CD4-positive, alpha-beta T cell treated with Interleukin-4 for 1 hour (primary cell): ENCODE results near the gene TUBB8B.
"Not testable (repeated sequence)": the region's sequence is repeated elsewhere in the genome, so short reads cannot be mapped to it uniquely, and the experiment has no call there.

Experiments
- DNase-seq, 2 donors: peaks; one replicate each; pipeline ENCODE4 v3.0.0-alpha.2; 2020 to 2022

The TUBB8B gene

GRCh38 chr18:11383-12274, 37.8 kb downstream of the TUBB8B start:
- DNase-seq = not testable (repeated sequence)

DNA sequence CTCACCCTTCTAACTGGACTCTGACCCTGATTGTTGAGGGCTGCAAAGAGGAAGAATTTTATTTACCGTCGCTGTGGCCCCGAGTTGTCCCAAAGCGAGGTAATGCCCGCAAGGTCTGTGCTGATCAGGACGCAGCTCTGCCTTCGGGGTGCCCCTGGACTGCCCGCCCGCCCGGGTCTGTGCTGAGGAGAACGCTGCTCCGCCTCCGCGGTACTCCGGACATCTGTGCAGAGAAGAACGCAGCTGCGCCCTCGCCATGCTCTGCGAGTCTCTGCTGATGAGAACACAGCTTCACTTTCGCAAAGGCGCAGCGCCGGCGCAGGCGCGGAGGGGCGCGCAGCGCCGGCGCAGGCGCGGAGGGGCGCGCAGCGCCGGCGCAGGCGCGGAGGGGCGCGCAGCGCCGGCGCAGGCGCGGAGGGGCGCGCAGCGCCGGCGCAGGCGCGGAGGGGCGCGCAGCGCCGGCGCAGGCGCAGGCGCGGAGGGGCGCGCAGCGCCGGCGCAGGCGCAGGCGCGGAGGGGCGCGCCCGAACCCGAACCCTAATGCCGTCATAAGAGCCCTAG, 38.7 kb downstream of the TUBB8B start:
- not testable (repeated sequence) for DNase-seq

- DNase-seq = peak in 1 of 2 donors; percentile 40
Measured at GRCh38 chr18:9937-10336, 39.5 kb downstream of the TUBB8B start.
